NCI-H69 (cell line): ENCODE measurements around the gene IL1RN.

Experiments used
- DNase-seq: peaks from one replicate; lab custom pipeline; 2025; lab: John Stamatoyannopoulos, UW

IL1RN gene

GRCh38 chr2:113173542-113174375, 46.4 kb downstream of the IL1RN start, which contains the start of gene PSD4:
Gene PSD4 (plus strand): TSS chr2:113173971. CDS start chr2:113182457, 8,486 bp downstream.
- DNase-seq = no peak

GRCh38 chr2:113174376-113174750, 47.0 kb downstream of the IL1RN start:
- DNase-seq = no peak

- DNase-seq = no peak
Measured at GRCh38 chr2:113175042-113175628, 47.7 kb downstream of the IL1RN start.

GRCh38 chr2:113175736-113176695, 48.6 kb downstream of the IL1RN start:
- no peak for DNase-seq

- no peak for DNase-seq
Measured at GRCh38 chr2:113176696-113177355, 49.4 kb downstream of the IL1RN start.

GRCh38 chr2:113178069-113178746, 50.8 kb downstream of the IL1RN start:
- no peak for DNase-seq

- no peak for DNase-seq
Measured at GRCh38 chr2:113178891-113179290, 51.5 kb downstream of the IL1RN start.

GRCh38 chr2:113179446-113180045, 52.1 kb downstream of the IL1RN start:
- DNase-seq = no peak

GRCh38 chr2:113180131-113180946, 52.9 kb downstream of the IL1RN start:
- no peak for DNase-seq

- no peak for DNase-seq
Measured at GRCh38 chr2:113181258-113182051, 54.1 kb downstream of the IL1RN start.

- no peak for DNase-seq
Measured at GRCh38 chr2:113182471-113183260, 55.3 kb downstream of the IL1RN start.

- DNase-seq = no peak
Measured at GRCh38 chr2:113183264-113183663, 55.9 kb downstream of the IL1RN start.
